GM18502 (cell line): ENCODE results near the gene PRKCE.

Experiments used
- ATAC-seq: cut with Tn5 transposase; IDR thresholded peaks from one replicate; pipeline ENCODE4 v1.9.1; 2021; ENCODE audit warnings: mild to moderate bottlenecking; ENCODE audit not compliant: unreplicated experiment, poor library complexity

PRKCE gene

DNA sequence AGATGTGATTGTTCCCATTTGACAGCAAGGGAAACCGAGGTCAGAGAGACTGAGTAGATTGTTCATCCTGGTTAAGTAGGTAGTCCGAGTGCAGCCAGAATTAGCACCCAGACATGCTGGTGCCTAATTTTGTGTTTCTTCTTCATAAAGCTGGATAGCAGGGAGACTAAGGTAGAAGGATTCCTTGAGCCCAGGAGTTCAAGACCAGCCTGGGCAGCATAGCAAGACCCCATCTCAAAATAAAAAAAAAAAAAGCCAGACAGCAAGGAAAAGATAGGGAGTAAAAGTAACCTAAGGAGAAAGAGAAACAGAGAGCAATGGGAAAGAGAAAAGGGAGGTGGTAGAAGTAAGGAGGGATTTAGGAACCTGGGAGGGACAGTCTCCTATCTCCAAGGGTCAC lies 120.6 kb downstream of the PRKCE start:
- no peak for ATAC-seq

DNA sequence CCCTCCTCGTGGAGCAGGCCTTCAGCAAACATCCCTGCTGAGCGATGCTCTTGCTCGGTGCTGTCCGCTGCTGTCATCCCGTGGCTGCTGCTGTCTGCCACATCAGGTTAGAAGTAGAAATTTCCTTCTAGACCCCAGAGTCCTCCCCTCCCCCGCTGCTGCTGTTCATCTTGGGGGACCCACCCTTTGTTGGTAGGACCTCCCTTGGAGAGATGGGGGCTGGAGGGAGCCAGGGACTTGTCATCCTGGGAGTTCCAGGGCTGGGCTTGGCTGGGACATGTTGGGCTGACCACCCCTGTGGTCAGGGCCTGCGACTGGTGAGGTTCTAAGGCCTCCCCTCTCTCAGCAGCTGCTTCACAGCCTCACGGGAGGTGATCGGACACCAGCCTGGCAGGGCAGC lies 122.4 kb downstream of the PRKCE start:
- ATAC-seq = no peak

DNA sequence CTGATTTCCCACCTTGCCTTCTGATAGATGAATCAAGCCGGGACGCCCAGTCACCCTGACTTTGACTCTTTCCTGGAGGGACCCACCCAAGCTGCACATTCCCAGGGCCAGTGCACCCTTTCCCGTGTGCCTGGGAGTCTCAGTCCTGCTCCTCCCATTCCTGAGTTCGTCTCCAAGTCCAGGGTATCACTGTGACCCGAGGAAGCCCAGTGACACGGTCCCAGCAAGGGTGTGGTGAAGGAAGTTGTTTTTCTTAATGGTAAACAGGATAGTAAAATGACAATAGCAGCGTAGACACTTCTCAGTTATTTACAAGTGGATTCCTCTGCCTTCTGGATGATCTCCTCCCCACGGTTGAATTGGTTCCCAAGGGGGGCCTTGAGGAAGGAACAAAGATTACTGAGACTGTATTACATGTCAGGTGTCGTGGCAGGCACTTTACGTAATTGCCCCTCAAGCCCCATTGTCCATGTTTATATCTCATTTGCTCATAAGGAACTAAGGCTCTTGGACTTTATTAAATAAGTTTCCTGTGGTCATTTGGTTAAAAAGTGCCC lies 123.3 kb downstream of the PRKCE start:
- no peak for ATAC-seq

DNA sequence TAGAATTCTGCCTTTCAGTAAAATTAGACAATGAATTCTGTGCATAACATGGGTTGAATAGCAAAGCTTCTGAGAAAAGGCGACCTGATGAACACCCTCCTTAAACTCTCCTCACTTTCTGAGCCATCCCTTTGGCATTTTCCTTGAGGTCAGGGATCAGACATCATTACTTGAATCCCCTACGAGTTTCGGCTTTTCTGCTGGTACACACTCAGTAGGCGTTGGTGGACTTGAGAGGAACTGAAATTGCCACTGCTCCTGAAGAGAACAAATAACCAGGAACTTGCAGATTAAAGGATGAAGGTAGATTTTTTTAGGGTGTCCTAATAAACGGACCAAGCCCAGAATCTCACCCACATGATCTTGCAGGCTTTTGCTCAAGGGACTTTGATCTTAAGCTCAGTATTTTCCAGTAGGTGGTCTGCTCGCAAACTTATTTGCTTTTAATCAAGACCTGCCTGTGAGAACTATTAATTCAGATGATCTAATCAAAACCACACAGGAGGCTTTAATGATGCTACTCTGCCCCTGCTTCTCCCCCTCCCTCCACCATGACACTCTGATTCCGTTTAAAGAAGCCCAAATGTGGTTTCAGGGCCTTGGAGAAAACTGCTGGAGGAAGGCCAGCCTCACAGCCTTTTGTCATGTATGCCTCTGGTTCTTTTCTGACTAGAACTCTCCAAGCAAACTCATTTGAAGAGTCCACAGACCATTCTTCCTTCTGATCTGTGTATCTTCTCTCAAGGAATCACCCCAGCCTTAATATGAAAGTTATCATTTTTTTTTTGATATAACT lies 124.9 kb downstream of the PRKCE start:
- no peak for ATAC-seq

DNA sequence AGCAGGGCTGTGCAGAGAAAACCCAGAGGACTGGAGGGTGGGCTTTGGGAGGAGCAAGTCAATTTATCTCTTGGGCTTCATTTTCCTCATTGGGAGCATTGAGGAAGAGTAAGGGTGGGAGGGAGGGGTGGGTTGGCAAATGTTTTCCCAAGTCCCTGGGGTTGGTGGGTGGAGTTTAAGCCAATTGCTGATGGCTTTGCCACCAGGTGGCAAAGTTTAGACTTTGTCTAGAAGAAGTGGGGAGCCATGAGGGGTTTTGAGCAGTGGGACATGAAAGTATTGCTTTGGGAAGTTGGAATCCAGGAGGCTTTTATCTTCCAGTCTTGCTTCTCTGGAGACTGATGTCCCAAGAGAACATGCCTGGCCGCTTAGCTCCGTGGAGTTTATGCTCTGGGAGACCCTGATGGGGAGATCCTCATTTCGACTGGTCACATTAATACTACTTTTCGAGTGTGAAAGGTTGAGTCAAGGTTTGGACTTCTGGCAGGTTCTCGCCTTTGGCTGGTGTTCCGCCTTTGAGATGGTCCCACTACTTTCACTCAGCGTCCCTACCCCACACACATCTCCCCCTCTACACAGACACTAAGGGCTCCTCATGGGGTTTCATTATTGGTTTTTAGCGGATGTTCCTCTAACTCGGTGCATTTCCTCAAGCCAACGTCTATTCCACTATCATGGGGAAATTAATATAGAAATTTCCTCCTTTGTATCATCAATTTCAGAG lies 126.7 kb downstream of the PRKCE start:
- no peak for ATAC-seq

GRCh38 chr2:45778720-45779171 lies 127.3 kb downstream of the PRKCE start:
- ATAC-seq = no peak

- no peak for ATAC-seq
Observed at GRCh38 chr2:45780541-45781463, 129.3 kb downstream of the PRKCE start.

DNA sequence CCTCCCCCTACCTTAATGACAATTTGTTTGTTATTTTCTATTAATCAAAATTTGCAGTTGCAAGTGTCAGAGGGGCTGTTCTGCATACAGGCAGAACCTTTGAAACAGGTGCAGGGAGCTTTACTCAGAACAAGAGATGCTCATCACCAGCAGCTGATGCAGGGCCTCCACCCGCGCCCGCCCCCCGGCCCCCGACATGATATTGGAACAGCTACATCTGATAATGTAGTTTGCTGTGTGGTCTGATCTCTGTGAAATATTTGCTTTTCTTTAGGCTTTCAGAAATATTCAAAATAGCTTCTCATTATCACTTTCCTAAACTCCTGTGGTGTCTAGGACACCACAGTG lies 130.0 kb downstream of the PRKCE start:
- no peak for ATAC-seq

DNA sequence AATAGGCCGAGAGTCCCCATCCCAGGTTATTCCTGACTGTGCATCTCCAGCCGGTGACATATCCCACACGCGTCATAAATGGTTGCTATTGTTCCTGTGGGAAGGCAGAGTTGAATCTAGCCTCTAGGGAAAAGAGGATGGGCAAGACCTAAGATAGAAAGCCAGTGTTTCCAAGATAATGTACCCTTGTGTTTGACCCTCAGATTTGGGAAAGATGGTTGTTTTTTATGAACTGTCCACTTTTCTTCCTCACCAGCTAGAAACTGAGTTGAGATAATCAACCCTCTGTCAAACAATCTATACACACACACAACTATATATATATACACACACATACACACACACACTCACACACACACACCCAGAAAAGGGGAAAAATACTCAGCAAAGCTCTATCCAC lies 131.0 kb downstream of the PRKCE start:
- no peak for ATAC-seq

DNA sequence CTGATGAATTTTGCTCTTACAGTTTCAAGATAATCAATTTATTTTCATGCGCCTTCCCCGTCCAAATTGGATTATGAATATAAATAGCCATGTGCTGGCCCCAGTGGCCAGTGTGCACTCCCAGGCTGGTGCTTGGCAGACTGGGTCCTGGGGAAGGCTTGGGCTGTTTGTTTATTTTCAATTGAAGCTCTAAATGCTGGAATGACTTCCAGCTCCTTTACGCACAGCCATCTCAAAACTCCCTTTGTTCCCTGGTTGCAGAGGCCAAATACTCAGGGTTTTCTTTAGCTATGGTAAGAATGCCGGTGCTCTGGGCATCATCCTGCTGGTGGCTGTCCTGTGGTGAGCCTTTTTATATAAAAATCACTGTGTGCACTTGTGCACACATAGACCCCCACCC lies 131.5 kb downstream of the PRKCE start:
- ATAC-seq = no peak

- no peak for ATAC-seq
Observed at GRCh38 chr2:45786030-45786835, 134.8 kb downstream of the PRKCE start.

DNA sequence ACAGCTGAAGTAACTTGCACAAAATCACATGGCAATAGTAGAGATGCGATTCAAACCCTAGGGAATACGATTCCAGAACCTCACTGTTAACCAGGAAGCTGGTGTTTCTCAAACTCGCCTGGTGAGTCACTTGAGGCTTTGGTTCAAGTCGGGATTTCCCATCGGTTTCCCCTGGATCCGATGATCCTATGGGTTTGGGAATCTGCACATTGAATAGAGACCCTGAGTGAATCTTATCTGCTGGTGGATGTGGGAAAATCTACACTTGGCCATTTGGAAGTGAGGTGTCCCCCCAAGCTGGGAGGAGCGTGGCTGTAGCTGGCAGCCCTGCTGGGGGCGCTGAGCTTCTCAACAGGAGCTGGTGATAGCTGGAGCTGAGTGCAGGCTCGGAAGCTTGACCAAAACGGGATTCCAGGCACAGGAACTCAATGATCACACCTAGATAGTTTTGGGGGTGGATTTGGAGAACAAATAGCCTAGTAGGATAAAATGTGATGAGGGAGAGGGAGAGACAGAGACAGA lies 135.4 kb downstream of the PRKCE start:
- ATAC-seq = no peak

- ATAC-seq = no peak
Observed at GRCh38 chr2:45788401-45788800, 136.9 kb downstream of the PRKCE start.

DNA sequence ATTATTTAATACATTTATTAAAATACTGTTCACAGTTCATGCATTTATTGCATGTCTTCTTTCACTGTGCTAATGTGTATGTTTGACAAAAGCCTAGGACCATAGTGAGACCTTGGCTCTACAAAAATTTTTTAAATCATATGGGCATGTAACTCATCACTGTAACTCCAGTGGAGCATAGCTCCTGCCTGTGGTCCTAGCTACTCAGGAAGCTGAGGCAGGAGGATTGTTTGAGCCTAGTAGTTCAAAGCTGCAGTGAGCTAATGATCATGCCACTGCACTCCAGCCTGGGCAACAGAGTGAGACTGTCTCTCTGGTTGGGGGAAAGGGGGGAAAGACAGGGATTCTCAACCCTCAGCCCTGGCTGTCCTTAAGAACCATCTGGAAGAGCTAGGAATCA lies 137.8 kb downstream of the PRKCE start:
- ATAC-seq = no peak

- ATAC-seq = no peak
Observed at GRCh38 chr2:45789961-45790723, 138.7 kb downstream of the PRKCE start.

- ATAC-seq = no peak
Observed at GRCh38 chr2:45793305-45793962, 142.0 kb downstream of the PRKCE start.

- no peak for ATAC-seq
Observed at GRCh38 chr2:45794134-45794617, 142.7 kb downstream of the PRKCE start.

DNA sequence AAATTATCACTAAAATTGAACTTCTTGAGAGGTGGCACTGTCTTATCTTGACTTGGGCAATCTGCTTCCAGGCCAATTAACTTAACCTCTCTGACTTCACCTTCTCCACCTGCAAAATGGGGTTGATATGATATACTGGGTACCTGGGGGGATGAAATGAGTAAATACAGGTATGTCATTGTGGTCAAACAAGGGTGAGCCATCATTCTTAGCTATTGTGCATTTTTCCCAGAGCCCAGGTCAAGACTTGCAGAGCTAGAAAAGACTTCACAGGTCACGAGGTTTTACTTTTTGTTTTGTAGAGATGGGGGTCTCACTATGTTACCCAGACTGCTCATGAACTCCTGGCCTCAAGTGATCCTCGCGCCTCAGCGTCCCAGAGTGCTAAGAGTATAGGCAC lies 145.0 kb downstream of the PRKCE start:
- ATAC-seq = no peak
